ENCODE results near the gene TUBA4B.

TUBA4B gene

DNA sequence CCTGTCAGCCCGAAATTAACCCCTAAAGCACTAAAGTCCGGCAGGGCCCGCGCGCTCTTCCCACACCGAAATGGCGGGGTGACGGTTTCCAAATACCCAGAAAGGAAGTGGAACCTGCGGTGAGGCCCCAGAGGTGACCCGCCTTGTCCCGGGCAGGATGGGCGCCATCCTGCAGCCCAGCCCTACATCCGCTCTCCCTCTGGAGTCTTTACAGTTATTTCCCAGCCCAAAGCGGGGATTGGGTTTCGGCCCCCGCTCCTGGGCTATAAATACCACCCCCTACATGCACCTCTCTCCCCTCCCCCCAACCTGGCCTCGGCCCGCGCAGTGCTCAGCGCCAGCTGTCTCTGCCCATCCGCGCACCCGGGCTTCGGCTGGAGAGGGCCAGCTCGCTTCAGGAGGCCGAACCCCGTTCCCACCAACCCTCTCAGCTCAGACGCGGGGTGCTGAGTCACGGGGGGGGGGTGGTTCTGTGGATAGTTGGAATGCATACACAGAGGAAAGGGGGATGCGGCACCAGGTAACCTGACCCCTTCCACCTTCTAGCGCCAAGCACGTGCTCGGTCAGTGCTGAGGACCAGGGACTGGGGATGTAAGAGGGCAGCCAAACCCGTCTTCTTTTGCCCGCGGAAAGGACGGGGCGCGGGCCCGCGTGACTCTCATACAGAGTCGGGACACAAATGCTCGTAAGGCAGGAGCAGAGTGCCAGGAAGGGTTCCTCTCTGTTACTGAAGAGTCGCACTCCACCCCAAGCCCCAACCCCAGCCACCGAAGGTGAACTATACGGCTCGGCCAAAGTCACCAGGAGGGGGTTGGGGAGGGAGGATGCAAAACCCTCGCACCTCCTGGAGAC lies at the start of gene TUBA4B:
Gene TUBA4B, plus strand, starts transcription at position 344 of the 853 bp plus-strand sequence. Its CDS starts 165 bp downstream, at position 509.
- DNase-seq: peak in 1 of 2 experiments; percentile 1

DNA sequence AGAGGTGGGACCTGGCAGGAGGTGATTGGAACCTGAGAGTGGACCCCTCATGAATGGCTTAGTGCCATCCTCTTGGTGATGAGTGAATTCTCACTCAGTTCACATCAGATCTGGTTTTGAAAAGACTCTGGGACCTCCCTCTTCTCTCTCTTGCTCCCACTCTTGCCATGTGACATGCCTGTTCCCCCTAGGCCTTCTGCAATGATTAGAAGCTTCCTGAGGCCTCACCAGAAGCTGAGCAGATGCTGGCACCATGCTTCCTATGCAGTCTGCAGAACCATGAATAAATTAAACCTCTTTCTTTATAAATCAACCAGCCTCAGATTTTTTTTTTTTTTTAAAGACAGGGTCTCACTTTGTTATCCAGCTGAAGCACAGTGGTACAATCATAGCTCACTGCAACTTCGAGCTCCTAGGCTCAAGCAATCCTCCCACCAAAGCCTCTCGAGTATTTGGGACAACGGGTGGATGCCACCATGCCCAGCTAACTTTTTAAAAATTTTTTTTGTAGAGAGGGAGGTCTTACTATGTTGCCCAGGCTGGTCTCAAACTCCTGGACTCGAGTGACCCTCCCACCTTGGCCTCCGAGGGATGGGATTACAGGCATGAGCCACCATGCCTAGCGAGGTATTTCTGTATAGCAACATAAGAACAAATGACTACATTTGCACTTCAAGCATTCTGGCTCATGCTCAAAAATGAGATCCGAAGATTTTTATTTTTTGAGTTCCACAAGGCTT lies 48.4 kb upstream of the TUBA4B start:
- no peak for DNase-seq

- no peak for DNase-seq
These were observed 47.9 kb upstream of the TUBA4B start for GRCh38 chr2:219205165-219205538.

- DNase-seq: no peak
These were observed 47.1 kb upstream of the TUBA4B start for GRCh38 chr2:219205981-219206327.

GRCh38 chr2:219206328-219207133 lies 46.5 kb upstream of the TUBA4B start, which contains the start of gene ZFAND2B:
ZFAND2B (plus strand) TSS chr2:219206782; CDS start chr2:219206988, 206 bp downstream.
- peak; percentile 72 for DNase-seq

- DNase-seq: no peak
These were observed 45.7 kb upstream of the TUBA4B start for GRCh38 chr2:219207134-219207883.

DNA sequence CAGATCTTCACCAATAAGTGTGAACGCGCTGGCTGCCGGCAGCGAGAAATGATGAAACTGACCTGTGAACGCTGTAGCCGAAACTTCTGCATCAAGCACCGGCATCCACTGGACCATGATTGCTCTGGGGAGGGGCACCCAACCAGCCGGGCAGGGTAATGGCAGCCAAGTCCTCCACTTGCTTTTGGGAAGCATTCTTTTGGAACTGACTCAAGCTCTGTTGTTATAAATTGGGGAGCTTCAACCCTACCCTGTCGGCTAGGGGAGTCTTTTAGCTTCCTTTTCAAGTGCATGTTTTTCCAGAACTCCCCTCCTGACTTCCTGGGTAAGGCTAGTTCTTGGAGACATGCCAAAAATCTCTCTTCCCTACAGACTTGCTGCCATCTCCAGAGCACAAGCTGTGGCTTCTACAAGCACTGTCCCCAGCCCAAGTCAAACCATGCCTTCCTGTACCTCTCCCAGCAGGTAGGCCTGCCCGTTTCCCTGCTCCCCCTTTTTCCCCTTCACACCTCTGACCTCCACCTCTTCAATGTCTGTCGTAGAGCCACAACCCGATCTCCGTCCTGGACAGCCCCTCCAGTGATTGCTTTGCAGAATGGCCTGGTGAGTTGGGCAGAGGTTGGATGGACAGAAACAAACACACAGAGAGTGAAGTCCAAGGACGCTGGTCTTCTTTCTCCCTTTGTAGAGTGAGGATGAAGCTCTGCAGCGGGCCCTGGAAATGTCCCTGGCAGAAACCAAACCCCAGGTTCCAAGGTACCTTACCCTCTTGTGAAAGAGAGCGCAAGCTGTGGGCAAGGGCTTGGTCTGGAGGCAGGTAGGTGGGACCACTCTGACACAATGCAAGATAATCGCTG lies 44.9 kb upstream of the TUBA4B start:
- DNase-seq: no peak

DNA sequence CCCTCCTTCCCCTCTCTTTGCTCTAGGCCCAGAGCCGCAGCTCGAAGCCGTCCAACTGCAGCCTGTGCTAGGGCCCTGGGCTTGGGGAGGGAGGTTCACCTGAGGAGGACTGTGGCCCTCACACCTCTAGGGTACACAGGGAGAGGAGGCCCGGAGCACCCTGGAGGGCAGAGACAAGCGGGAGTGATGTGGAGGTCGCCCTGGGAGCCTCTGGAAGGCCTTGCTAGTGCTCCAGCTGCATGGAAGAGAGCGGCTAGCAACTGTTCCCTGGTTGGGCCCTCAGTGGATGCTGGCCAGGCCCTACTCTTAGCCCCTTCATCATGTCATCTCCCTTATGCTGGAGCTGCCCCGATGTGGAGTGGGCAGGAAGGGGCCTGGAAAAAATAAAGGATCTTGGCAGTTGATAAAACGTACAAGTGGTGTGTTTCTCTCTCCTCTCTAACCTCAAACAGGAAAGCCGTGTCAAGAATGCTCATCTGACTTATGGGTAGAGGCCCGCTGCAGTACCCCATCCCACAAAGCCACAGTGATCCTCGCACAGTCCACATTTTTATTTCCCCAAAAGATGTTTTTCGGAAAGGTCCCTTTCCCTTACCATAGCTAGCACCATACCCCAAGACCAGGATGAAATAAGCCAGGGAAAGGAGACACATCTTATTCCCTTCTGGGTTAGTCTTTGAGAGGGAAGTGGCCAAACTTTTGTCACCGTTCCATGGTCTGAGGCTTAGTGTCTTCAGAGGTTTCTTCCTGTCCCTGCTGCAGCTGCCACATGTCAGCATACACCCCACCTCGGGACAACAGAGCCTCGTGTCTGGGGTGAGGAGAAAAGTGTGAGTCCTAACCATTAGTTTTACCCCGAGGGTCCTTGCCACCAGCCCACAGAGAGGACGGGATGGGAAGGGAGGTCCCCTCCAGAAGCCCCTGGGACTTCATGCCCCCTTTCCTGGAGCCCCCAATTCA lies 43.5 kb upstream of the TUBA4B start:
- peak; percentile 56 to 65 for DNase-seq

- DNase-seq: no peak
These were observed 42.7 kb upstream of the TUBA4B start for GRCh38 chr2:219210196-219210885.

DNA sequence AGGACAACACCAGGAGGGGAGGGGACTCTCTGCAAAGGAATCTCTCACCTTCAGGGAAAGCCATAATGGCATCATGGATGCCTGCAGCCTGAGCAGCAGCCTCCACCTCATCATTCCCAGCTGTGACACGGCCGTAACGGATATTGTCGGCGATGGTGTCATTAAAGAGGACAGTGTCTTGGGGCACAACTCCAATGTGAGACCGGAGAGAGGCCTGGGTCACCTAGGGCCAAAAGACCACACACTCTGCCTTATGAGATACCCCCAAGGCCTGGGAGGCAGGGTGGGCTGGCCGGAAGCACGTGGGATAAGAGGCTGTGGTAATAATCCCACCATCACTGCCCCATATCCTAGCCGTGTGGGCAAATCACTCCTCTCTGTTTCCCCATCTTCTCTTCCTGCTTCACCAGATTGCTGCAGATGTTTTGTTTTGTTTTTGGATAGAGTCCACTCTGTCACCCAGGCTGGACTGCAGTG lies 42.1 kb upstream of the TUBA4B start:
- no peak for DNase-seq

GRCh38 chr2:219213026-219213415 lies 40.0 kb upstream of the TUBA4B start:
- DNase-seq: no peak

GRCh38 chr2:219213486-219214071 lies 39.5 kb upstream of the TUBA4B start:
- DNase-seq: no peak

DNA sequence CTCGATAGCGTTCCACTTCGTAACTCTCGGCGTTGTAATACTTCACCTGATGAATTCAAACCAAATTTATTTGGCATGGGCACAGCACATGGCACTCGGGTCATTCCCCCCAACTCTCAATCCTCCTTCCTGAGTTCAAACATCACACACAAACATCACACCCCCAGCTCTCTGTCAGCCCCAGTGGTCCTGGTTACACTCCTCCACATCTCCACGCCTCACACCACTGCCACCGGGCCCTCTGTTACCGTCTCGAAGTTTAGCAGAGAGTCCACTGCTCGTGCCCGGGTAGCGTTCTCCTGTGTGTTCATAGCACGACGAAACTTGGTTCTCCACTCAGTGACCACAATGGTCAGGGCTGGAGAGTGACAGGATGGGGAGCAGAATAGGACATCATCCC lies 38.9 kb upstream of the TUBA4B start:
- DNase-seq: no peak

DNA sequence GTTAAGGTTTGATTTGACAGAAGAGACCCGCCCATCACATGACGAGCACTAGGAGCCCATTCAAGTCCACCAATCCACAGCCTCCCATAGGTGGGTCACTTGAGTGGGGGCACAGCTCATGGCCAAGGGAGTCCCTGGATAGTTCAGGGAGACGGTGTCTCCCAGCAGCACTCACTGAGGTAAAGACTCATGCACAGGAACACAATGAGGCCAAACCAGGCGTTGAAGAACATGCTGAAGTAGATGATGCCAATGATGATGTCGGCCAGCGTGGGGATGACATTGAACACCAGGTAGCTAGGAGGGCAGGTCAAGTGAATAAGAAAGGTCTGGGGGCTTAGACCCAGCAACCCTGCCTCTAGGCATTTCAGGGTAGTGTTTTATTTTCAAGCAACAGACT lies 38.3 kb upstream of the TUBA4B start:
- DNase-seq: no peak

- DNase-seq: no peak
These were observed 37.0 kb upstream of the TUBA4B start for GRCh38 chr2:219215871-219216534.

DNA sequence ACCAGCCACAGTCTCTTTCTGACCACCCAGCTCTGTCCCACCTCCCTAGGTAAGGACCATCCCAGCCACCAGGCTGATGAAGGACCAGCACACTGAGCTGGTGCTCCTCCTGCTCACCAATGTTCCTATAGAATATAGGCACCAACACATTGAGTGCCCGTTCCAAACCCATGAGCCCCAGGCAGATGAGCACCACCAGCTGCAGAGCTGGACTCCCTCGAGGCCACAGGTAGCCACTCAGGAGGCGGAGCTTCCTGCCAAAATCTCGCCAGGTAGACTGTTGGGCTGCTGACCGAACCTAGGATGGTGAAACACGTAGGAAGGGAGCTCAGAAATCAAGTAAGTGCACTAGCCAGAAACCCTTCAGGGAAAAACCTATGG lies 36.5 kb upstream of the TUBA4B start:
- no peak for DNase-seq

GRCh38 chr2:219218217-219218731 lies 34.8 kb upstream of the TUBA4B start:
- DNase-seq: no peak

All from Kasumi-1 (cell line).